ENCODE results near the gene GPATCH8. TPM values are rescaled to one million over a fixed set of nuclear protein-coding genes. Genes with fewer than 3 reads are reported as not detected.

GPATCH8 gene
- total RNA-seq, 1 experiment from 2014 or later = 23.2 TPM

DNA sequence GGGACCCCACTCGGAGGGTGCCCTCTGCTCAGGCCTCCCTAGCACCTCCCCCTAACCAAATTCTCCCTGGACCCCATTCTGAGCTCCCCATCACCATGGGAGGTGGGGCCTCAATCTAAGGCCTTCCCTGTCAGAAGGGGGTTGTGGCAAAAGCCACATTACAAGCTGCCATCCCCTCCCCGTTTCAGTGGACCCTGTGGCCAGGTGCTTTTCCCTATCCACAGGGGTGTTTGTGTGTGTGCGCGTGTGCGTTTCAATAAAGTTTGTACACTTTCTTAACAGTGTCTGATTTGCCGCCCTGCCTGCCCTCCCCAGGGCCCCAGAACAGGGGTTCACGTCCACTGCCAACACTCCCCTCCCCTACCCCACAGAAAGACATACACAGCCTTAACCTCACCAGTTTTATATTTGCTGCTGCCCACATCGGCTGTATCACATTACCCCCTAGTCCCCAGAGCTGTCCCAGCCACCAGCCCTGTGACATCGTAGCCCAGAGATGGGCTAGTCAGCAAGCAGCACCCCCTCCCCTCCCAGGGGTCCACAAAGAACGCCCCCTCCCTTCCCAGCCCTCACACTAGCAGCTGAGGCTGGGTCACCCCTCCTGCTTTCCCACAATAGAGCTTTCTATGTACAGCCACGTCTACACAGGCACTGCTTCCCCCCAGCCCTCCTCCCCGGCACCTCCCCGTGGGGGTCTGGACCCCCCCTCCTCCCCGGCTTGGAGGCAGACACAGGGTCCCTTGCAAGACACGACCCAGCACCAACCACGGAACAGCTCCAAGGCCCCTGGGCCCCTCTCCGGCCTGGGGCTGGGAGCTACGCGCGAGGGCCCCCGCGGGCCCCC lies 150.2 kb downstream of the GPATCH8 start:
- H3K9me2 ChIP-seq (replicated peaks; ENCODE audit: insufficient read depth, low read length) = no peaks in the 10 kb centered on the region
- H3K9ac ChIP-seq (ENCODE audit: low read length) = no peak overlapping the region
- H3K4me2 ChIP-seq (ENCODE audit: low read depth, low read length, poor library complexity, severe bottlenecking) = no peak overlapping the region
- H2AFZ ChIP-seq (ENCODE audit: low read length) = no peak overlapping the region
- no peaks in the 10 kb centered on the region for H4K20me1 ChIP-seq (ENCODE audit: insufficient read depth, low read depth, low read length)
- H3K4me3 ChIP-seq (ENCODE audit: low read length) = no peak overlapping the region
- H3K4me1 ChIP-seq (ENCODE audit: low read length) = peaks cover 17% of the 10 kb centered on the region
- no peaks in the 10 kb centered on the region for H3K9me3 ChIP-seq (ENCODE audit: low read length)
- peaks cover 4% of the 10 kb centered on the region for H3K36me3 ChIP-seq (ENCODE audit: insufficient read depth, low read length)
- no peak for DNase-seq
- no peaks in the 10 kb centered on the region for H3K79me2 ChIP-seq (ENCODE audit: low read length)
- no peak overlapping the region for H3K27ac ChIP-seq (ENCODE audit: low read length)
- no peaks in the 10 kb centered on the region for H3K27me3 ChIP-seq (ENCODE audit: low read length)

DNA sequence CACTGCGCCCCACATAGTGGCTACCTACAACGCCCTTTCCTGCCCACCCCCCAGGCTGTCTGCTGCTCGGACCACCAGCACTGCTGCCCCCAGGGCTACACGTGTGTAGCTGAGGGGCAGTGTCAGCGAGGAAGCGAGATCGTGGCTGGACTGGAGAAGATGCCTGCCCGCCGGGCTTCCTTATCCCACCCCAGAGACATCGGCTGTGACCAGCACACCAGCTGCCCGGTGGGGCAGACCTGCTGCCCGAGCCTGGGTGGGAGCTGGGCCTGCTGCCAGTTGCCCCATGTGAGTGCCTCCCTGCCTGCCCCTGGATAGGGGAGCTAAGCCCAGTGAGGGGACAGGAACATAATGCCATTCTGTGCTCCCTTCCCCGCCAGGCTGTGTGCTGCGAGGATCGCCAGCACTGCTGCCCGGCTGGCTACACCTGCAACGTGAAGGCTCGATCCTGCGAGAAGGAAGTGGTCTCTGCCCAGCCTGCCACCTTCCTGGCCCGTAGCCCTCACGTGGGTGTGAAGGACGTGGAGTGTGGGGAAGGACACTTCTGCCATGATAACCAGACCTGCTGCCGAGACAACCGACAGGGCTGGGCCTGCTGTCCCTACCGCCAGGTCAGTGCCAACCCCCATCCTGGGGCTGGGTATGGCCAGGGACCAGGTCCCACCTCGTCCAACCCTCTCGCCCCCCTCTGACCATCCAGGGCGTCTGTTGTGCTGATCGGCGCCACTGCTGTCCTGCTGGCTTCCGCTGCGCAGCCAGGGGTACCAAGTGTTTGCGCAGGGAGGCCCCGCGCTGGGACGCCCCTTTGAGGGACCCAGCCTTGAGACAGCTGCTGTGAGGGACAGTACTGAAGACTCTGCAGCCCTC lies 151.0 kb downstream of the GPATCH8 start:
- Histone ChIP-seq H3K79me2 (ENCODE audit: low read length) (no peaks in the 10 kb centered on the region), H3K36me3 (ENCODE audit: insufficient read depth, low read length) (peaks cover 4% of the 10 kb centered on the region), H3K9me3 (ENCODE audit: low read length) (no peaks in the 10 kb centered on the region), H3K4me2 (ENCODE audit: low read depth, low read length, poor library complexity, severe bottlenecking) (no peak overlapping the region), H3K9me2 (replicated peaks; ENCODE audit: insufficient read depth, low read length) (no peaks in the 10 kb centered on the region), H3K27me3 (ENCODE audit: low read length) (no peaks in the 10 kb centered on the region), H3K9ac (ENCODE audit: low read length) (no peak overlapping the region), H3K4me1 (ENCODE audit: low read length) (peaks cover 26% of the 10 kb centered on the region), H2AFZ (ENCODE audit: low read length) (no peak overlapping the region), H3K27ac (ENCODE audit: low read length) (no peak overlapping the region), H3K4me3 (ENCODE audit: low read length) (no peak overlapping the region), H4K20me1 (ENCODE audit: insufficient read depth, low read depth, low read length) (no peaks in the 10 kb centered on the region)
- DNase-seq = no peak

DNA sequence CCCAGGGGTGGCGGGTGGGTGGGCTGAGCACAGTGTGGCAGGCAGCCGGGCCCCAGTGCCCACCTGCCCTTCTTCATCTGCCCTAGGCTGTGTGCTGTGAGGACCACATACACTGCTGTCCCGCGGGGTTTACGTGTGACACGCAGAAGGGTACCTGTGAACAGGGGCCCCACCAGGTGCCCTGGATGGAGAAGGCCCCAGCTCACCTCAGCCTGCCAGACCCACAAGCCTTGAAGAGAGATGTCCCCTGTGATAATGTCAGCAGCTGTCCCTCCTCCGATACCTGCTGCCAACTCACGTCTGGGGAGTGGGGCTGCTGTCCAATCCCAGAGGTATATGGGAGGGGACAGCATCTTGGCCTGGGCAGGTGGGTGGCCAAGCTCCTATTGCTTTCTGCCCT lies 151.7 kb downstream of the GPATCH8 start:
- peaks cover 4% of the 10 kb centered on the region for H3K36me3 ChIP-seq (ENCODE audit: insufficient read depth, low read length)
- no peaks in the 10 kb centered on the region for H3K27me3 ChIP-seq (ENCODE audit: low read length)
- no peak overlapping the region for H3K4me2 ChIP-seq (ENCODE audit: low read depth, low read length, poor library complexity, severe bottlenecking)
- no peak overlapping the region for H2AFZ ChIP-seq (ENCODE audit: low read length)
- peaks cover under 1% of the 10 kb centered on the region; the same call in 1 of the 2 replicates for H3K79me2 ChIP-seq (ENCODE audit: low read length)
- H3K4me3 ChIP-seq (ENCODE audit: low read length) = no peak overlapping the region
- H4K20me1 ChIP-seq (ENCODE audit: insufficient read depth, low read depth, low read length) = no peaks in the 10 kb centered on the region
- H3K9me2 ChIP-seq (replicated peaks; ENCODE audit: insufficient read depth, low read length) = no peaks in the 10 kb centered on the region
- no peak overlapping the region for H3K9ac ChIP-seq (ENCODE audit: low read length)
- no peak overlapping the region for H3K27ac ChIP-seq (ENCODE audit: low read length)
- no peaks in the 10 kb centered on the region for H3K9me3 ChIP-seq (ENCODE audit: low read length)
- peaks cover 33% of the 10 kb centered on the region for H3K4me1 ChIP-seq (ENCODE audit: low read length)
- DNase-seq = no peak

DNA sequence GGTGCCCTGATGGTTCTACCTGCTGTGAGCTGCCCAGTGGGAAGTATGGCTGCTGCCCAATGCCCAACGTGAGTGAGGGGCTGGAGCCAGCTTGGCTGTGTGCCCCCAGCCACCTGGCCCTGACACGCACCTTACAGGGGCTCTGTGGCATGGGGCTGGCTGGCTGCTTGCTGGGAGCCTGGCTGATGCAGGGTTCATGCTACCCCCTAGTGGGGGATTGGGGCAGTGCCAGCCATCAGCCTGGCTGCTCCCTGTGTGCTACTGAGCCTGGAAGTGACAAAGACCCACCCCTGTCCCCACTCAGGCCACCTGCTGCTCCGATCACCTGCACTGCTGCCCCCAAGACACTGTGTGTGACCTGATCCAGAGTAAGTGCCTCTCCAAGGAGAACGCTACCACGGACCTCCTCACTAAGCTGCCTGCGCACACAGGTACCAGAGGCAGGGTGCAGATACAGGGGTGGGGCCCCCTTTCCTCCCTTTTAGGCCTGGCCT lies 152.4 kb downstream of the GPATCH8 start:
- H3K9me2 ChIP-seq (replicated peaks; ENCODE audit: insufficient read depth, low read length) = no peaks in the 10 kb centered on the region
- peaks cover 40% of the 10 kb centered on the region for H3K4me1 ChIP-seq (ENCODE audit: low read length)
- H3K4me3 ChIP-seq (ENCODE audit: low read length) = no peak overlapping the region
- H3K9ac ChIP-seq (ENCODE audit: low read length) = no peak overlapping the region
- peaks cover 4% of the 10 kb centered on the region for H3K36me3 ChIP-seq (ENCODE audit: insufficient read depth, low read length)
- H3K9me3 ChIP-seq (ENCODE audit: low read length) = no peaks in the 10 kb centered on the region
- no peaks in the 10 kb centered on the region for H3K27me3 ChIP-seq (ENCODE audit: low read length)
- H3K4me2 ChIP-seq (ENCODE audit: low read depth, low read length, poor library complexity, severe bottlenecking) = no peak overlapping the region
- peak; percentile 90 for DNase-seq
- H2AFZ ChIP-seq (ENCODE audit: low read length) = no peak overlapping the region
- peaks cover 7% of the 10 kb centered on the region for H3K79me2 ChIP-seq (ENCODE audit: low read length)
- no peaks in the 10 kb centered on the region for H4K20me1 ChIP-seq (ENCODE audit: insufficient read depth, low read depth, low read length)
- no peak overlapping the region for H3K27ac ChIP-seq (ENCODE audit: low read length)

DNA sequence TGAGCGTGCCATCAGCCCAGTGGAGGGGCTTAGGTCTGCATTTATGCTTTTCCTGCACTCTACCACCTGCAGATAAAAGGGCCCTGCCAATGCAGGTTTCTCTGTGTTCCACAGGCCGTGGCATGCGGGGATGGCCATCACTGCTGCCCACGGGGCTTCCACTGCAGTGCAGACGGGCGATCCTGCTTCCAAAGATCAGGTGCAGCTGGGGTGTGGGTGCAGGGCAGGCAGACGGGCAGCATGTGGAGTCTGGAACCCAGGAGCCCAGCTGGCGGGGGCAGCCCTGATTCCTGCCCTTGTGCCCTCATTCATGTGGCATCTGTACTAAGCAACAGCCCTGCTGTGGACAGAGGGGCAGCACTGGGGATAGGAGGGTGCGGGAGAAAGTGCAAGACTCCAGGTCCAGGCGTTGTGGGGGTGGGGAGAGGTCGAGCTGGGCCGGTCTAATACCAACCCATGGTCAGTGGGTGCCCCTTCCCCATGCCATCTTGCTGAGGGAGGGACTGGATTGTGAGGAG lies 153.6 kb downstream of the GPATCH8 start:
- H3K9ac ChIP-seq (ENCODE audit: low read length) = no peak overlapping the region

DNA sequence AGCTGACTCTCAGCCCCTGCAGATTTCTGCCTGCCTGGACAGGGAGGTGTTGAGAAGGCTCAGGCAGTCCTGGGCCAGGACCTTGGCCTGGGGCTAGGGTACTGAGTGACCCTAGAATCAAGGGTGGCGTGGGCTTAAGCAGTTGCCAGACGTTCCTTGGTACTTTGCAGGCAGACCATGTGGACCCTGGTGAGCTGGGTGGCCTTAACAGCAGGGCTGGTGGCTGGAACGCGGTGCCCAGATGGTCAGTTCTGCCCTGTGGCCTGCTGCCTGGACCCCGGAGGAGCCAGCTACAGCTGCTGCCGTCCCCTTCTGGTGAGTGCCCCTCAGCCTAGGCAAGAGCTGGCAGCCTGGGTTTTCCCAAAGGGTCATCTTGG lies 154.2 kb downstream of the GPATCH8 start:
- Histone ChIP-seq H3K9me3 (ENCODE audit: low read length) (no peaks in the 10 kb centered on the region), H3K79me2 (ENCODE audit: low read length) (peaks cover 8% of the 10 kb centered on the region), H3K36me3 (ENCODE audit: insufficient read depth, low read length) (peaks cover 4% of the 10 kb centered on the region), H3K4me3 (ENCODE audit: low read length) (no peak overlapping the region), H3K9ac (ENCODE audit: low read length) (peak overlapping the region; percentile 63), H3K27ac (ENCODE audit: low read length) (peak overlapping the region; percentile 95), H3K27me3 (ENCODE audit: low read length) (no peaks in the 10 kb centered on the region), H4K20me1 (ENCODE audit: insufficient read depth, low read depth, low read length) (no peaks in the 10 kb centered on the region), H3K4me2 (ENCODE audit: low read depth, low read length, poor library complexity, severe bottlenecking) (peak overlapping the region; percentile 90), H2AFZ (ENCODE audit: low read length) (no peak overlapping the region), H3K9me2 (replicated peaks; ENCODE audit: insufficient read depth, low read length) (no peaks in the 10 kb centered on the region), H3K4me1 (ENCODE audit: low read length) (peaks cover 46% of the 10 kb centered on the region)
- no peak for DNase-seq

More for the DNA sequence above, 153.6 kb downstream of the GPATCH8 start:
- no peak for DNase-seq
- Histone ChIP-seq H3K36me3 (ENCODE audit: insufficient read depth, low read length) (peaks cover 4% of the 10 kb centered on the region), H3K9me3 (ENCODE audit: low read length) (no peaks in the 10 kb centered on the region), H3K4me2 (ENCODE audit: low read depth, low read length, poor library complexity, severe bottlenecking) (no peak overlapping the region), H4K20me1 (ENCODE audit: insufficient read depth, low read depth, low read length) (no peaks in the 10 kb centered on the region), H3K9me2 (replicated peaks; ENCODE audit: insufficient read depth, low read length) (no peaks in the 10 kb centered on the region), H3K79me2 (ENCODE audit: low read length) (peaks cover 8% of the 10 kb centered on the region), H3K4me1 (ENCODE audit: low read length) (peaks cover 42% of the 10 kb centered on the region), H3K27ac (ENCODE audit: low read length) (peak overlapping the region; percentile 95), H3K27me3 (ENCODE audit: low read length) (no peaks in the 10 kb centered on the region), H2AFZ (ENCODE audit: low read length) (no peak overlapping the region), H3K4me3 (ENCODE audit: low read length) (no peak overlapping the region)

DNA sequence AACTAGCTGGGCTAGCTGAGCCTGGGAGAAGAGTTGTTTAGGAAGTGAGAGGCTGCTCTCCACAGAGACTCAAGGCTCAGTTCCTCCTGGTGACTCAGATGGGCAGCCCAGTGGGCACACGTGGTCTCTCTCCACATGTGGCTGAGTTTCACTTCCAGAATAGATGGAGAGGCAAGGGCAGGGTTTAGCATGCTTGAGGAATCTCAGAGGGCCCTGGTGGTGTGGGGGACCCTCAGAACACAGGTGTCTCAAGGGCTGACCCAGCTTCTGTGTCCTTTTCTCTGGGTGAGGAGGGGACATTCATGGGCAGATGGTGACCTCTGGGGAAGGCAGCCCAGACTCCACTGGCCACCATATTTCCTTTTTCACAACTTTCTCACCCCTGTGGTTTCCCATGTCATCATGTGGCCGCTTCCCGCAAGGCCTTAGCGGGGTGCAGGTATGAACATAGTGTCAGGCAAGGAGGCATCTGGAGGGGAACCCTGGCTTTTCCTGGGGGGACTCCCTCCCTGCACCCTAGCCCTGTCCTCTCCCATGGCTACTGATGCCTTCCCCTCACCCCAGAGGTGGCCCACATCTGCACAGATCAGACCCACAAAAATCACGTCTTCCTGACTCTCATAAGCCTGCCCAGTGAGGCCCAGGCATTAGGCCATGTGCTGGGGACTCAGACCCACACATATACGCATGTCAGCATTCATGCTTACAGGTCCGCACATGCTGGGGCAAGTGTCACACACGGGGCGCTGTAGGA lies 154.8 kb downstream of the GPATCH8 start:
- no peaks in the 10 kb centered on the region for H4K20me1 ChIP-seq (ENCODE audit: insufficient read depth, low read depth, low read length)
- no peaks in the 10 kb centered on the region for H3K27me3 ChIP-seq (ENCODE audit: low read length)
- no peaks in the 10 kb centered on the region for H3K9me2 ChIP-seq (replicated peaks; ENCODE audit: insufficient read depth, low read length)
- peaks cover 46% of the 10 kb centered on the region for H3K4me1 ChIP-seq (ENCODE audit: low read length)
- no peaks in the 10 kb centered on the region for H3K9me3 ChIP-seq (ENCODE audit: low read length)
- H3K27ac ChIP-seq (ENCODE audit: low read length) = peak overlapping the region; percentile 95
- H3K79me2 ChIP-seq (ENCODE audit: low read length) = peaks cover 8% of the 10 kb centered on the region
- H3K4me2 ChIP-seq (ENCODE audit: low read depth, low read length, poor library complexity, severe bottlenecking) = peak overlapping the region; percentile 90
- DNase-seq = peak; percentile 93
- peak overlapping the region; percentile 2; the same call in 1 of the 2 replicates for H3K4me3 ChIP-seq (ENCODE audit: low read length)
- peaks cover 4% of the 10 kb centered on the region for H3K36me3 ChIP-seq (ENCODE audit: insufficient read depth, low read length)
- H2AFZ ChIP-seq (ENCODE audit: low read length) = 0 out of 2 replicates have a peak overlapping the region, but pooled peaks have one; percentile 5
- peak overlapping the region; percentile 63 for H3K9ac ChIP-seq (ENCODE audit: low read length)
